NT2/D1 (cell line): Measurements from ENCODE around the gene OLFML2B.

Experiments used
- SUZ12 ChIP-seq: IDR thresholded peaks from 2 replicates; pipeline ENCODE4 v1.6.1; 2011; ENCODE audit not compliant: insufficient read length, insufficient read depth; ENCODE audit errors: extremely low read depth
- YY1 ChIP-seq: IDR thresholded peaks from 2 replicates; pipeline ENCODE4 v1.6.1; 2011; ENCODE audit not compliant: insufficient read length, insufficient read depth
- ZNF274 ChIP-seq: IDR thresholded peaks from 2 replicates; pipeline ENCODE4 v1.6.1; 2011; ENCODE audit warnings: mild to moderate bottlenecking, low read depth, low read length

DNA sequence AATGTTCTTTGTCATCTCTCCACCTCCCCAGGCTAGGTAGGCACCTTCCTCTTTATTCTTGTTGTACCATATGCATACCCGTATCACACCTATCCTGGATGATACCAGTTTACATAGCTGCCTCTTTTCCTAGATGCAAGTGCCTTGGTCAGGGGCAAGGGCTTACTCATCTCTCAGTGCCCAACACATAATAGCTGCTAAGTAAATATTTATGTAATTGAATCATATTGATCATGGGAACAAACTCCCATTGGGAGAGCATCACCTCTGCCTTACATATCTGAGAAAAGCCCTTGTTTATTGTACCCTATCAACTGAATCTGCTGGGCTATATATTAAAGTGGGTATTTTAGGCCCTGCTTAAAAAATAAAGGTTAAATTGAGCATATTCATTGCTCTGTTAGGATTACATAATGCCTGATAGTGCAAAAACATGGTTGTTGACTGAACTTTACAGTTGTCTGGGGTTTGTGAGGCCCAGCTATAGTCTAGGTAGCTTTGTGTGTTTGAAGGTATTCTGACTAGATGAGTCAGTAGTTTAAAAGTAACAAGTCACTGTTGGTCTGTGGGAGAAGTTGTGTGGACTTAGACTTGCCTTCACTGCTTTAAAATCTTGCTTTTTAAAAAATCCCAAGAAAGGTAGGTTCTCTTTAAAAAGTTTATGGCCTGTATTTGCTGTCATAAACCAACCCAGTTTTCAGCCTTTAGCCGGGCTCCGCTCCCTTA is 82.6 kb downstream of the OLFML2B start:
- TF ChIP-seq ZNF274 (no peak), YY1 (no peak), SUZ12 (no peak)
